ENCODE measurements around the gene KIAA1217.

GRCh38 chr10:24505759-24506158, 296.8 kb downstream of the KIAA1217 start:
- TF ChIP-seq CTCF (IDR thresholded peaks at IDR 0.05; ENCODE audit: borderline replicate concordance, extremely low read depth, low read length, poor library complexity, severe bottlenecking): no peak
- no peak for TF ChIP-seq EZH2 (IDR thresholded peaks at IDR 0.05; ENCODE audit: borderline replicate concordance, low read depth, low read length, severe bottlenecking)
